PFSK-1 (cell line): ENCODE results near the gene NSUN6.
A peak's percentile ranks its signal among the peaks of the same experiment; 100 is the strongest.

Source experiments
- POLR2AphosphoS5 ChIP-seq: IDR thresholded peaks from 2 replicates; pipeline ENCODE4 v1.6.1; 2012; ENCODE audit warnings: low read depth, mild to moderate bottlenecking, control low read depth, low read length, moderate library complexity
- REST ChIP-seq, 2 experiments: IDR thresholded peaks; 2 replicates each; pipeline versions ENCODE4 v1.6.1 to v1.8.0; 2011 to 2012; ENCODE audit warnings: low read depth in 2 of 2, low read length in 2 of 2, control low read depth in 1 of 2, inconsistent platforms in 1 of 2, mild to moderate bottlenecking in 1 of 2, moderate library complexity in 1 of 2; ENCODE audit not compliant: insufficient read depth in 1 of 2

GRCh38 chr10:18619016-18619415 lies 32.4 kb downstream of the NSUN6 start:
- TF ChIP-seq POLR2AphosphoS5 = no peak
- 0 out of 4 replicates have a peak, but pooled peaks of 1 of the 2 experiments have one; percentile 12 for TF ChIP-seq REST (IDR thresholded peaks at IDR 0.05; ENCODE audit: insufficient read depth in 1 of 2, low read depth in 2 of 2, low read length in 2 of 2)
